GM19395 (cell line): ENCODE measurements around the gene SLC12A5.

Experiments
- ATAC-seq: cut with Tn5 transposase; IDR thresholded peaks from one replicate; pipeline ENCODE4 v1.9.1; 2021; ENCODE audit warnings: mild to moderate bottlenecking, moderate library complexity; ENCODE audit not compliant: unreplicated experiment

SLC12A5 gene

GRCh38 chr20:46101957-46102356 is 72.9 kb downstream of the SLC12A5 start:
- no peak for ATAC-seq

DNA sequence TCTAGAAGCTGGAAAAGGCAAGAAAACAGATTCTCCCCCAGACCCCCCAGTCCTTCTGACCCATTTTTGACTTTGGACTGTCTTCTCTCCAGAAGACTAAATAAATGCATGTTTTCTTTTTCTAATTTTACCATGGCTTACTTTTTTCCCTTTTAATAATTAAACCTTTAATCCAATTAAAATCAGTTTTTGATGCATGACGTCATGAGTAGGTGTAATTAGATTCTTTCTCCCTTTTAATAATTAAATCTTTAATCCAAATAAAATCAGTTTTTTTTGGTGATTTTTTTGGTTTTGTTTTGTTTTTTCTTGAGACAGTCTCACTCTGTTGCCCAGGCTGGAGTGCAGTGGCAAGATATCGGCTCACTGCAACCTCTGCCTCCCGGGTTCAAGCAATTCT is 73.9 kb downstream of the SLC12A5 start:
- ATAC-seq: no peak

GRCh38 chr20:46104262-46104661 is 75.2 kb downstream of the SLC12A5 start:
- ATAC-seq: no peak

- no peak for ATAC-seq
Measured at GRCh38 chr20:46107061-46107460, 78.0 kb downstream of the SLC12A5 start.

DNA sequence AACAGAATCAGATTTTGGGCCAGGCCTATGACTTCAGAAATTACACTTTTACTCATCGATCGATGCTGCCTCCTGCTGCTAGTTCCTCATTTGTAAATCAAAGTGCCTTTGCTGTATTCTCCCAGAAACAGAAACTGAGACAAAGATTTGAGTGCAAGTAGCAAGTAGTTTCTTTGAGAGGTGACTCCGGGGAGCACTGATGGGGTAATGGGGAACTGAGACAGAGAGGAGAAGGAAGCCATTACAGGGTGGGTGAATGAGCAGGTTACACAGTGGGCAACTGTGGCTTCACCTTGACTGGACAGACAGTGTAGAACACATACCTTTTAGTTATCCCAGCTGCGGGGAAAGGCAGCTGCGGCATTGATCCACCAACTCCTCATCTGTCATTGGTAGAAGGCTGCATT is 79.4 kb downstream of the SLC12A5 start:
- peak; percentile 84 for ATAC-seq

- no peak for ATAC-seq
Measured at GRCh38 chr20:46108976-46109375, 80.0 kb downstream of the SLC12A5 start.
